Fibroblast of lung (primary cell): Measurements from ENCODE around the gene ACP5. TPM values are rescaled to one million over a fixed set of nuclear protein-coding genes. Genes with fewer than 3 reads are reported as not detected.

ENCODE experiments used
- DNase-seq, 2 donors: peaks; one replicate each; pipeline versions ENCODE4 v3.0.0 to v3.0.0-alpha.2; 2010; ENCODE audit warnings: low read depth in 2 of 2
- H2AFZ ChIP-seq: 2 replicates; pipeline ENCODE4 v1.5.1; 2012; ENCODE audit warnings: low read length, control low read depth, inconsistent platforms
- H3K27ac ChIP-seq: 2 replicates; pipeline ENCODE4 v1.5.1; 2011; ENCODE audit warnings: low read length, control low read depth; ENCODE audit not compliant: insufficient read depth
- H3K27me3 ChIP-seq: 2 replicates; pipeline ENCODE4 v1.5.1; 2011; ENCODE audit warnings: mild to moderate bottlenecking, low read length; ENCODE audit not compliant: control insufficient read depth, insufficient read depth
- H3K36me3 ChIP-seq: 2 replicates; pipeline ENCODE4 v1.5.1; 2011; ENCODE audit warnings: low read length; ENCODE audit not compliant: control insufficient read depth, insufficient read depth
- H3K4me1 ChIP-seq: 2 replicates; pipeline ENCODE4 v1.5.1; 2011; ENCODE audit warnings: low read length; ENCODE audit not compliant: control insufficient read depth, insufficient read depth; ENCODE audit errors: extremely low read depth
- H3K4me2 ChIP-seq: 2 replicates; pipeline ENCODE4 v1.5.1; 2011; ENCODE audit warnings: low read length, control low read depth; ENCODE audit not compliant: insufficient read depth; ENCODE audit errors: extremely low read depth
- H3K4me3 ChIP-seq, 4 experiments: fragments of 200-600 bp in 1 of 4; sonication (generic) in 1 of 4; replicated peaks in 1 of 4; 2 replicates each; pipeline ENCODE4 v1.5.1; 2011 to 2016; ENCODE audit warnings: low read length in 4 of 4, low read depth in 3 of 4, mild to moderate bottlenecking in 3 of 4, control low read depth in 2 of 4, inconsistent platforms in 1 of 4, mixed read lengths in 1 of 4; ENCODE audit not compliant: insufficient read depth in 1 of 4; ENCODE audit errors: control extremely low read depth in 1 of 4
- H3K79me2 ChIP-seq: 2 replicates; pipeline ENCODE4 v1.5.1; 2012; ENCODE audit warnings: mild to moderate bottlenecking, low read length, inconsistent platforms; ENCODE audit not compliant: control insufficient read depth, insufficient read depth
- H3K9ac ChIP-seq: 2 replicates; pipeline ENCODE4 v1.5.1; 2011; ENCODE audit warnings: mild to moderate bottlenecking, low read length, control low read depth; ENCODE audit not compliant: insufficient read depth
- H3K9me3 ChIP-seq: 2 replicates; pipeline ENCODE4 v1.5.1; 2012; ENCODE audit warnings: low read depth, low read length; ENCODE audit not compliant: control insufficient read depth, insufficient read depth
- H4K20me1 ChIP-seq: 2 replicates; pipeline ENCODE4 v1.5.1; 2011; ENCODE audit warnings: low read length; ENCODE audit not compliant: control insufficient read depth, insufficient read depth; ENCODE audit errors: extremely low read depth
- CTCF ChIP-seq, 2 donors: IDR thresholded peaks in 1 of 2; conservative IDR thresholded peaks in 1 of 2; 1 replicate in 1 of 2; 2 replicates in 1 of 2; pipeline ENCODE4 v1.5.1; 2011 to 2012; ENCODE audit warnings: low read length in 2 of 2, control low read depth in 1 of 2, inconsistent platforms in 1 of 2, low read depth in 1 of 2, mild to moderate bottlenecking in 1 of 2
- EZH2 ChIP-seq: IDR thresholded peaks from 2 replicates; pipeline ENCODE4 v1.5.1; 2012; ENCODE audit warnings: low read length, control low read depth, mild to moderate bottlenecking; ENCODE audit errors: missing control alignments
- polyA plus RNA-seq, 2 donors: library from polyadenylated mRNA; depleted of rRNA in 1 of 2; stranded (reverse) in 1 of 2; unstranded in 1 of 2; fragments of >200 nt; gene quantifications; 2 replicates each; pipeline ENCODE4 v1.2.1, GENCODE V29; 2011 to 2012; ENCODE audit warnings: missing spikeins in 1 of 2
- total RNA-seq: library from RNA; depleted of rRNA; stranded (reverse); fragments of >200 nt; gene quantifications from 2 replicates; pipeline ENCODE4 v1.2.1, GENCODE V29; 2014

ACP5 gene
- total and polyA plus RNA-seq, 2 donors (not counting 1 experiment from before 2014, with no cell fraction given): 1.2 to 2.2 TPM

- H3K4me2 ChIP-seq: no peak overlapping the region
- no peaks in the 10 kb centered on the region for H4K20me1 ChIP-seq
- peaks cover 10% of the 10 kb centered on the region for H3K4me1 ChIP-seq
- no peaks in the 10 kb centered on the region for H3K79me2 ChIP-seq
- H3K9ac ChIP-seq: no peak overlapping the region
- no peaks in the 10 kb centered on the region for H3K27me3 ChIP-seq
- H3K27ac ChIP-seq: no peak overlapping the region
- TF ChIP-seq CTCF (conservative IDR thresholded peaks at IDR 0.05 in 1 of 2, IDR thresholded peaks at IDR 0.05 in 1 of 2; ENCODE audit: low read depth in 1 of 2, low read length in 2 of 2) (no peak), EZH2 (no peak)
- no peaks in the 10 kb centered on the region for H3K36me3 ChIP-seq
- DNase-seq: no peak
- H3K4me3 ChIP-seq: no peak overlapping the region
- no peak overlapping the region for H2AFZ ChIP-seq
- no peaks in the 10 kb centered on the region for H3K9me3 ChIP-seq
These were observed 36.8 kb downstream of the ACP5 start for GRCh38 chr19:11540645-11541044.

GRCh38 chr19:11539495-11540365 is 37.7 kb downstream of the ACP5 start:
- no peak for TF ChIP-seq EZH2
- TF ChIP-seq CTCF (conservative IDR thresholded peaks at IDR 0.05 in 1 of 2, IDR thresholded peaks at IDR 0.05 in 1 of 2; ENCODE audit: low read depth in 1 of 2, low read length in 2 of 2): no peak
- Histone ChIP-seq H3K36me3 (no peaks in the 10 kb centered on the region), H3K4me1 (peaks cover 16% of the 10 kb centered on the region), H3K27ac (no peak overlapping the region), H3K79me2 (no peaks in the 10 kb centered on the region), H2AFZ (no peak overlapping the region), H3K4me3 (peak overlapping the region in 3 of 4 experiments; percentile 32 to 55 (median 36)), H3K4me2 (peak overlapping the region; percentile 84), H3K9ac (no peak overlapping the region), H3K9me3 (no peaks in the 10 kb centered on the region), H3K27me3 (no peaks in the 10 kb centered on the region), H4K20me1 (no peaks in the 10 kb centered on the region)
- peak; percentile 22 to 56 for DNase-seq

- peaks cover 16% of the 10 kb centered on the region for H3K4me1 ChIP-seq
- no peaks in the 10 kb centered on the region for H4K20me1 ChIP-seq
- H3K9me3 ChIP-seq: no peaks in the 10 kb centered on the region
- H2AFZ ChIP-seq: peak within 1 kb of the TSS; percentile 50
- H3K4me2 ChIP-seq: peak within 1 kb of the TSS; percentile 84
- H3K27ac ChIP-seq: peak within 1 kb of the TSS; percentile 38
- peak within 1 kb of the TSS; percentile 43 for H3K9ac ChIP-seq
- TF ChIP-seq CTCF (conservative IDR thresholded peaks at IDR 0.05 in 1 of 2, IDR thresholded peaks at IDR 0.05 in 1 of 2; ENCODE audit: low read depth in 1 of 2, low read length in 2 of 2) (no peak), EZH2 (no peak)
- H3K4me3 ChIP-seq: peak within 1 kb of the TSS in 3 of 4 experiments; percentile 32 to 55 (median 36)
- DNase-seq: peak; percentile 39 to 95
- no peaks in the 10 kb centered on the region for H3K36me3 ChIP-seq
- no peaks in the 10 kb centered on the region for H3K79me2 ChIP-seq
- H3K27me3 ChIP-seq: no peaks in the 10 kb centered on the region
These were observed 39.0 kb downstream of the ACP5 start, which contains the start of gene CNN1 for GRCh38 chr19:11538232-11539036. Gene CNN1, plus strand, starts transcription at chr19:11538851. Its CDS starts 77 bp downstream, at chr19:11538928.
